GM19395 (cell line): ENCODE results near the gene RAMAC.
"Not testable (repeated sequence)": the region's sequence is repeated elsewhere in the genome, so short reads cannot be mapped to it uniquely, and the experiment has no call there.

ENCODE experiments used
- ATAC-seq: cut with Tn5 transposase; IDR thresholded peaks from one replicate; pipeline ENCODE4 v1.9.1; 2021; ENCODE audit warnings: mild to moderate bottlenecking, moderate library complexity; ENCODE audit not compliant: unreplicated experiment

RAMAC gene

GRCh38 chr15:82985688-82986441 lies at the start of gene RAMAC:
Gene RAMAC (plus strand): TSS chr15:82986210. CDS start chr15:82989019, 2,809 bp downstream.
- ATAC-seq = peak; percentile 99

- ATAC-seq = no peak
Measured at GRCh38 chr15:82936966-82937711, 48.9 kb upstream of the RAMAC start.

GRCh38 chr15:82937712-82938058 lies 48.3 kb upstream of the RAMAC start:
- no peak for ATAC-seq

- ATAC-seq = not testable (repeated sequence)
Measured at GRCh38 chr15:82939678-82940077, 46.3 kb upstream of the RAMAC start.

- ATAC-seq = no peak
Measured at GRCh38 chr15:82942691-82943090, 43.3 kb upstream of the RAMAC start.

GRCh38 chr15:82943176-82943575 lies 42.8 kb upstream of the RAMAC start:
- no peak for ATAC-seq

GRCh38 chr15:82944056-82944455 lies 42.0 kb upstream of the RAMAC start:
- no peak for ATAC-seq

GRCh38 chr15:82944821-82945220 lies 41.2 kb upstream of the RAMAC start:
- ATAC-seq = no peak

- no peak for ATAC-seq
Measured at GRCh38 chr15:82945326-82945725, 40.7 kb upstream of the RAMAC start.

GRCh38 chr15:82946155-82946701 lies 39.8 kb upstream of the RAMAC start:
- no peak for ATAC-seq

GRCh38 chr15:82950295-82950694 lies 35.7 kb upstream of the RAMAC start:
- peak; percentile 40 for ATAC-seq

- ATAC-seq = peak; percentile 74
Measured at GRCh38 chr15:82950746-82951370, 35.2 kb upstream of the RAMAC start.

- no peak for ATAC-seq
Measured at GRCh38 chr15:82951472-82952157, 34.4 kb upstream of the RAMAC start.

- ATAC-seq = no peak
Measured at GRCh38 chr15:82952158-82953081, 33.6 kb upstream of the RAMAC start, which contains the start of gene HOMER2. Gene HOMER2 (minus strand): TSS chr15:82952720. CDS start chr15:82952535, 185 bp downstream.

- ATAC-seq = no peak
Measured at GRCh38 chr15:82958638-82959037, 27.4 kb upstream of the RAMAC start.

GRCh38 chr15:82959423-82959822 lies 26.6 kb upstream of the RAMAC start:
- ATAC-seq = no peak

GRCh38 chr15:82960766-82961165 lies 25.2 kb upstream of the RAMAC start:
- no peak for ATAC-seq

- no peak for ATAC-seq
Measured at GRCh38 chr15:82963471-82964341, 22.3 kb upstream of the RAMAC start.

GRCh38 chr15:82964890-82965289 lies 21.1 kb upstream of the RAMAC start:
- no peak for ATAC-seq
